ENCODE results near the gene NR2F1.

- TF ChIP-seq CTCF (IDR thresholded peaks at IDR 0.05): no peak
- no peak for TF ChIP-seq POLR2AphosphoS5 (IDR thresholded peaks at IDR 0.05)
Observed at GRCh38 chr5:93616538-93617174, 33.6 kb downstream of the NR2F1 start.

Data from gastroesophageal sphincter (tissue), 3 donors.